WTC11 (cell line): ENCODE results near the gene GALNT11. TPM values are rescaled to one million over a fixed set of nuclear protein-coding genes. Genes with fewer than 3 reads are reported as not detected.

ENCODE experiments used
- ATAC-seq: fragments of 200-7000 bp; cut with Tn5 transposase; 2 replicates; pipeline ENCODE4 v1.10.0; 2021; ENCODE audit warnings: mild to moderate bottlenecking, moderate library complexity
- CTCF ChIA-PET: fragments of 300-600 bp; sonication (Branson Sonifier 250); formaldehyde crosslinking; loops from one replicate; lab custom pipeline; 2021; ENCODE audit warnings: antibody characterized with exemption; lab: Charles Lee
- POLR2A ChIA-PET: fragments of 350-600 bp; sonication (Branson Sonifier 250); formaldehyde crosslinking; loops from one replicate; lab custom pipeline; 2021; ENCODE audit warnings: antibody characterized with exemption; lab: Charles Lee
- DNase-seq: peaks from one replicate; pipeline ENCODE4 v3.0.0; 2021; ENCODE audit warnings: low spot score
- H3K27ac Mint-ChIP-seq: 2 replicates; pipeline ENCODE4 v1.8.0; 2021; ENCODE audit warnings: mixed read lengths
- H3K27me3 Mint-ChIP-seq: 2 replicates; pipeline ENCODE4 v1.8.0; 2021; ENCODE audit warnings: low read depth, mild to moderate bottlenecking, moderate library complexity, mixed read lengths
- H3K36me3 Mint-ChIP-seq: 2 replicates; pipeline ENCODE4 v1.8.0; 2021; ENCODE audit warnings: mixed read lengths
- H3K4me1 Mint-ChIP-seq: 2 replicates; pipeline ENCODE4 v1.8.0; 2022; ENCODE audit warnings: mixed read lengths
- H3K4me3 Mint-ChIP-seq: 2 replicates; pipeline ENCODE4 v1.8.0; 2021; ENCODE audit warnings: mild to moderate bottlenecking, moderate library complexity, mixed read lengths
- H3K9me3 Mint-ChIP-seq: 2 replicates; pipeline ENCODE4 v1.8.0; 2021; ENCODE audit warnings: mixed read lengths
- CREB1 ChIP-seq: sonication (generic); formaldehyde crosslinking; IDR thresholded peaks from 2 replicates; pipeline ENCODE4 v1.8.0; 2023; ENCODE audit warnings: mild to moderate bottlenecking, missing genetic modification reagents
- ESRRA ChIP-seq: sonication (generic); formaldehyde crosslinking; IDR thresholded peaks from 2 replicates; pipeline ENCODE4 v1.8.1; 2022; ENCODE audit warnings: mild to moderate bottlenecking, missing genetic modification reagents, borderline replicate concordance
- FOXP1 ChIP-seq: sonication (generic); formaldehyde crosslinking; IDR thresholded peaks from 2 replicates; pipeline ENCODE4 v1.8.0; 2022; ENCODE audit warnings: missing genetic modification reagents, mild to moderate bottlenecking, moderate library complexity, borderline replicate concordance
- MAX ChIP-seq: sonication (generic); formaldehyde crosslinking; IDR thresholded peaks from 2 replicates; pipeline ENCODE4 v1.8.0; 2022; ENCODE audit warnings: mild to moderate bottlenecking, missing genetic modification reagents
- MYBL2 ChIP-seq: sonication (generic); formaldehyde crosslinking; IDR thresholded peaks from 2 replicates; pipeline ENCODE4 v1.8.1; 2023; ENCODE audit warnings: mild to moderate bottlenecking, moderate library complexity, missing genetic modification reagents
- NR2C2 ChIP-seq: sonication (generic); formaldehyde crosslinking; IDR thresholded peaks from 2 replicates; pipeline ENCODE4 v1.8.0; 2022; ENCODE audit warnings: mild to moderate bottlenecking, missing genetic modification reagents
- PRDM15 ChIP-seq: sonication (generic); formaldehyde crosslinking; IDR thresholded peaks from 2 replicates; pipeline ENCODE4 v1.8.0; 2022; ENCODE audit warnings: missing genetic modification reagents
- SMAD3 ChIP-seq: sonication (generic); formaldehyde crosslinking; IDR thresholded peaks from 2 replicates; pipeline ENCODE4 v1.8.0; 2022; ENCODE audit warnings: missing genetic modification reagents, mild to moderate bottlenecking, borderline replicate concordance
- SOX15 ChIP-seq: fragments of 250-450 bp; sonication (Bioruptor Pico); IDR thresholded peaks from 2 replicates; pipeline ENCODE4 v1.9.0; 2021; ENCODE audit warnings: mild to moderate bottlenecking
- TCF7 ChIP-seq: sonication (generic); formaldehyde crosslinking; IDR thresholded peaks from 2 replicates; pipeline ENCODE4 v1.8.0; 2022; ENCODE audit warnings: mild to moderate bottlenecking, low read depth, missing genetic modification reagents, moderate library complexity
- TEAD1 ChIP-seq: sonication (generic); formaldehyde crosslinking; IDR thresholded peaks from 2 replicates; pipeline ENCODE4 v1.8.0; 2022; ENCODE audit warnings: mild to moderate bottlenecking, missing genetic modification reagents
- USF2 ChIP-seq: sonication (generic); formaldehyde crosslinking; IDR thresholded peaks from 2 replicates; pipeline ENCODE4 v1.8.1; 2023; ENCODE audit warnings: mild to moderate bottlenecking, missing genetic modification reagents, moderate library complexity
- ZBTB21 ChIP-seq: sonication (generic); formaldehyde crosslinking; IDR thresholded peaks from 2 replicates; pipeline ENCODE4 v1.8.1; 2023; ENCODE audit warnings: mild to moderate bottlenecking, missing genetic modification reagents, borderline replicate concordance
- ZNF671 ChIP-seq: fragments of 250-450 bp; sonication (Bioruptor Pico); IDR thresholded peaks from 2 replicates; pipeline ENCODE4 v1.8.0; 2021; ENCODE audit warnings: mild to moderate bottlenecking
- ZSCAN18 ChIP-seq: fragments of 250-450 bp; sonication (Bioruptor Pico); IDR thresholded peaks from 2 replicates; pipeline ENCODE4 v2.1.2; 2022; ENCODE audit warnings: mild to moderate bottlenecking, moderate library complexity
- total RNA-seq: library from RNA; stranded (reverse); gene quantifications from 3 replicates; pipeline ENCODE4 v1.2.3, GENCODE V29; 2021
- TF ChIP-seq, protein P1 (sequence below): sonication (generic); formaldehyde crosslinking; IDR thresholded peaks from 2 replicates; pipeline ENCODE4 v1.8.1; 2022; ENCODE audit warnings: low read depth, missing genetic modification reagents, borderline replicate concordance
- TF ChIP-seq, protein P2 (sequence below): sonication (generic); formaldehyde crosslinking; IDR thresholded peaks from 2 replicates; pipeline ENCODE4 v1.8.1; 2023; ENCODE audit warnings: mild to moderate bottlenecking, missing genetic modification reagents, borderline replicate concordance

The GALNT11 gene
- total RNA-seq, 1 experiment from 2014 or later, result 24.0 TPM

- H3K27ac Mint-ChIP-seq, result peak overlapping the region; percentile 2
- ATAC-seq, result no peak
- TF ChIP-seq, protein P1, sequence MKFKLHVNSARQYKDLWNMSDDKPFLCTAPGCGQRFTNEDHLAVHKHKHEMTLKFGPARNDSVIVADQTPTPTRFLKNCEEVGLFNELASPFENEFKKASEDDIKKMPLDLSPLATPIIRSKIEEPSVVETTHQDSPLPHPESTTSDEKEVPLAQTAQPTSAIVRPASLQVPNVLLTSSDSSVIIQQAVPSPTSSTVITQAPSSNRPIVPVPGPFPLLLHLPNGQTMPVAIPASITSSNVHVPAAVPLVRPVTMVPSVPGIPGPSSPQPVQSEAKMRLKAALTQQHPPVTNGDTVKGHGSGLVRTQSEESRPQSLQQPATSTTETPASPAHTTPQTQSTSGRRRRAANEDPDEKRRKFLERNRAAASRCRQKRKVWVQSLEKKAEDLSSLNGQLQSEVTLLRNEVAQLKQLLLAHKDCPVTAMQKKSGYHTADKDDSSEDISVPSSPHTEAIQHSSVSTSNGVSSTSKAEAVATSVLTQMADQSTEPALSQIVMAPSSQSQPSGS (CRISPR knock-in tag), result no peak
- TF ChIP-seq MYBL2 (CRISPR knock-in tag), result no peak
- TF ChIP-seq SMAD3 (CRISPR knock-in tag), result no peak
- no peak for TF ChIP-seq MAX (CRISPR knock-in tag)
- TF ChIP-seq TCF7 (CRISPR knock-in tag), result no peak
- TF ChIP-seq TEAD1 (CRISPR knock-in tag), result no peak
- no peak for TF ChIP-seq CREB1 (CRISPR knock-in tag)
- no peak for TF ChIP-seq ZNF671 (CRISPR knock-in tag)
- no peak for TF ChIP-seq FOXP1 (CRISPR knock-in tag)
- no peak for TF ChIP-seq USF2 (CRISPR knock-in tag)
- peaks cover 48% of the 10 kb centered on the region for H3K4me1 Mint-ChIP-seq
- no peak for DNase-seq
- no peaks in the 10 kb centered on the region for H3K27me3 Mint-ChIP-seq
- H3K9me3 Mint-ChIP-seq, result peaks cover 14% of the 10 kb centered on the region
- H3K4me3 Mint-ChIP-seq, result no peak overlapping the region
- H3K36me3 Mint-ChIP-seq, result peaks cover 16% of the 10 kb centered on the region
- CTCF ChIA-PET, result no interaction called here
- POLR2A ChIA-PET, result no interaction called here
Measured at GRCh38 chr7:152052771-152053170, 27.3 kb downstream of the GALNT11 start.

GRCh38 chr7:152054367-152055230 lies 29.1 kb downstream of the GALNT11 start:
- TF ChIP-seq, protein P2, sequence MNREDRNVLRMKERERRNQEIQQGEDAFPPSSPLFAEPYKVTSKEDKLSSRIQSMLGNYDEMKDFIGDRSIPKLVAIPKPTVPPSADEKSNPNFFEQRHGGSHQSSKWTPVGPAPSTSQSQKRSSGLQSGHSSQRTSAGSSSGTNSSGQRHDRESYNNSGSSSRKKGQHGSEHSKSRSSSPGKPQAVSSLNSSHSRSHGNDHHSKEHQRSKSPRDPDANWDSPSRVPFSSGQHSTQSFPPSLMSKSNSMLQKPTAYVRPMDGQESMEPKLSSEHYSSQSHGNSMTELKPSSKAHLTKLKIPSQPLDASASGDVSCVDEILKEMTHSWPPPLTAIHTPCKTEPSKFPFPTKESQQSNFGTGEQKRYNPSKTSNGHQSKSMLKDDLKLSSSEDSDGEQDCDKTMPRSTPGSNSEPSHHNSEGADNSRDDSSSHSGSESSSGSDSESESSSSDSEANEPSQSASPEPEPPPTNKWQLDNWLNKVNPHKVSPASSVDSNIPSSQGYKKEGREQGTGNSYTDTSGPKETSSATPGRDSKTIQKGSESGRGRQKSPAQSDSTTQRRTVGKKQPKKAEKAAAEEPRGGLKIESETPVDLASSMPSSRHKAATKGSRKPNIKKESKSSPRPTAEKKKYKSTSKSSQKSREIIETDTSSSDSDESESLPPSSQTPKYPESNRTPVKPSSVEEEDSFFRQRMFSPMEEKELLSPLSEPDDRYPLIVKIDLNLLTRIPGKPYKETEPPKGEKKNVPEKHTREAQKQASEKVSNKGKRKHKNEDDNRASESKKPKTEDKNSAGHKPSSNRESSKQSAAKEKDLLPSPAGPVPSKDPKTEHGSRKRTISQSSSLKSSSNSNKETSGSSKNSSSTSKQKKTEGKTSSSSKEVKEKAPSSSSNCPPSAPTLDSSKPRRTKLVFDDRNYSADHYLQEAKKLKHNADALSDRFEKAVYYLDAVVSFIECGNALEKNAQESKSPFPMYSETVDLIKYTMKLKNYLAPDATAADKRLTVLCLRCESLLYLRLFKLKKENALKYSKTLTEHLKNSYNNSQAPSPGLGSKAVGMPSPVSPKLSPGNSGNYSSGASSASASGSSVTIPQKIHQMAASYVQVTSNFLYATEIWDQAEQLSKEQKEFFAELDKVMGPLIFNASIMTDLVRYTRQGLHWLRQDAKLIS, result no peak
- ChIA-PET POLR2A (no interaction called here), CTCF (interaction anchor here (1.0 kb wide), 1 partner anchor 22 kb away, joined by 3 read pairs; no protein-coding TSS in a partner anchor)
- no peak overlapping the region for H3K4me3 Mint-ChIP-seq
- H3K4me1 Mint-ChIP-seq, result peaks cover 49% of the 10 kb centered on the region
- H3K27ac Mint-ChIP-seq, result no peak overlapping the region; the same call in 1 of the 2 replicates
- H3K9me3 Mint-ChIP-seq, result no peaks in the 10 kb centered on the region
- H3K36me3 Mint-ChIP-seq, result peaks cover 4% of the 10 kb centered on the region
- DNase-seq (no peak), ATAC-seq (no peak; the same call in 1 of the 2 replicates)
- no peaks in the 10 kb centered on the region for H3K27me3 Mint-ChIP-seq

DNA sequence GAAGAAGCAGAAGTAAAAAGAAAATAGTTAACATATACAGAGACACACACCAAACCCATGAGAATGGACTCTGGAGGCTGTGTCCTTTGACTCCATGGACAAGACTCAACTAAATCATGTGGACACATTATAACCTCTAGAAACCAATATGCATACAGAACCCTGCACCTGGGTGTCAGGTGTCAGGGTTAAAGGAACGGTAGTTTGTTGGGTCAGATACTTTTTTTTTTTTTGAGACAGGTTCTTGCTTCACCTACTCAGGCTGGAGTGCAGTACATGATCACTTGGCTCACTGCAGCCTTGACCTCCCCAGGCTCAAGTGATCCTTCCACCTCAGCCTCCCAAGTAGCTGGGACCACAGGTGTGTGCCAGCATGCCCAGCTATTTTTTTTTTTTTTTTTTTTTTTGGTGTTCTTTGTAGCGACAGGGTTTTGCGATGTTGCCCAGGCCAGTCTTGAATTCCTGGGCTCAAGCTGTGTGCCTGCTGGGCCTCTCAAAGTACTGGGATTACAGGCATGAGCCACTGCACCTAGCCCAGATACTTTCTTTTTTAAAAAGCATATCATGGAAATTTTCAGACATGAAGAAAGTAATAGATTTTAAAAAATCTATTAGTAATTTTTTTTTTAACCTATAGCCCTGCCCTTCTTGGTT lies 31.3 kb downstream of the GALNT11 start:
- POLR2A ChIA-PET, result no interaction called here
- TF ChIP-seq PRDM15 (CRISPR knock-in tag) (no peak), NR2C2 (no peak), ESRRA (CRISPR knock-in tag) (no peak), SOX15 (no peak), ZSCAN18 (CRISPR knock-in tag) (no peak), ZBTB21 (no peak)

More for the DNA sequence above, 31.3 kb downstream of the GALNT11 start:
- ATAC-seq (peak; percentile 88), DNase-seq (no peak)
- no peaks in the 10 kb centered on the region for H3K27me3 Mint-ChIP-seq
- peaks cover 12% of the 10 kb centered on the region for H3K36me3 Mint-ChIP-seq
- peaks cover 6% of the 10 kb centered on the region for H3K9me3 Mint-ChIP-seq
- CTCF ChIA-PET, result interaction anchor here (0.6 to 0.7 kb wide), 2 partner anchors 273 to 457 kb away, joined by 3 read pairs; no protein-coding TSS in a partner anchor
- H3K4me3 Mint-ChIP-seq, result no peak overlapping the region
- peak overlapping the region; percentile 70; the same call in 1 of the 2 replicates for H3K27ac Mint-ChIP-seq
- H3K4me1 Mint-ChIP-seq, result peaks cover 38% of the 10 kb centered on the region
